Measurements from ENCODE around the gene KRTAP9-3.
"Not testable (repeated sequence)": the region's sequence is repeated elsewhere in the genome, so short reads cannot be mapped to it uniquely, and the experiment has no call there.

KRTAP9-3 gene

GRCh38 chr17:41212524-41213169 lies 19.6 kb upstream of the KRTAP9-3 start:
- H3K9me3 ChIP-seq, result peaks cover 7% of the 10 kb centered on the region; the same call in 1 of the 2 replicates
- no peaks in the 10 kb centered on the region for H3K27me3 ChIP-seq
- H4K20me1 ChIP-seq, result no peaks in the 10 kb centered on the region
- H3K4me3 ChIP-seq, result no peak overlapping the region
- peak overlapping the region; percentile 47; the same call in 1 of the 2 replicates for H3K4me2 ChIP-seq
- H3K27ac ChIP-seq, result no peak overlapping the region
- no peak for TF ChIP-seq Cebpa-rat (IDR thresholded peaks at IDR 0.05)
- peaks cover 15% of the 10 kb centered on the region for H3K4me1 ChIP-seq
- no peak overlapping the region for H3K9ac ChIP-seq
- no peaks in the 10 kb centered on the region for H3K36me3 ChIP-seq

- Histone ChIP-seq H3K27me3 (no peaks in the 10 kb centered on the region), H3K4me2 (no peak overlapping the region), H3K27ac (no peak overlapping the region), H4K20me1 (no peaks in the 10 kb centered on the region), H3K9me3 (peaks cover 7% of the 10 kb centered on the region; the same call in 1 of the 2 replicates), H3K4me1 (peaks cover 15% of the 10 kb centered on the region), H3K36me3 (no peaks in the 10 kb centered on the region), H3K4me3 (no peak overlapping the region), H3K9ac (no peak overlapping the region)
- no peak for TF ChIP-seq Cebpa-rat (IDR thresholded peaks at IDR 0.05)
Observed at GRCh38 chr17:41215681-41216080, 16.6 kb upstream of the KRTAP9-3 start.

- no peaks in the 10 kb centered on the region for H4K20me1 ChIP-seq
- TF ChIP-seq Cebpa-rat (IDR thresholded peaks at IDR 0.05), result no peak
- no peaks in the 10 kb centered on the region for H3K36me3 ChIP-seq
- H3K9ac ChIP-seq, result no peak overlapping the region
- no peak overlapping the region for H3K27ac ChIP-seq
- H3K4me2 ChIP-seq, result no peak overlapping the region
- no peaks in the 10 kb centered on the region for H3K4me1 ChIP-seq
- no peak overlapping the region for H3K4me3 ChIP-seq
- no peaks in the 10 kb centered on the region for H3K27me3 ChIP-seq
- no peaks in the 10 kb centered on the region for H3K9me3 ChIP-seq
Observed at GRCh38 chr17:41223821-41224220, 8.4 kb upstream of the KRTAP9-3 start.

GRCh38 chr17:41226051-41226450 lies 6.2 kb upstream of the KRTAP9-3 start:
- H3K9ac ChIP-seq, result no peak overlapping the region
- H3K4me3 ChIP-seq, result no peak overlapping the region
- no peaks in the 10 kb centered on the region for H3K4me1 ChIP-seq
- no peaks in the 10 kb centered on the region for H3K9me3 ChIP-seq
- H4K20me1 ChIP-seq, result no peaks in the 10 kb centered on the region
- no peaks in the 10 kb centered on the region for H3K36me3 ChIP-seq
- H3K4me2 ChIP-seq, result no peak overlapping the region
- no peak for TF ChIP-seq Cebpa-rat (IDR thresholded peaks at IDR 0.05)
- no peak overlapping the region for H3K27ac ChIP-seq
- H3K27me3 ChIP-seq, result no peaks in the 10 kb centered on the region

- not testable (repeated sequence) for H3K4me2 ChIP-seq, H3K27ac ChIP-seq, H3K9ac ChIP-seq, H3K4me1 ChIP-seq, H3K4me3 ChIP-seq, H3K9me3 ChIP-seq, H4K20me1 ChIP-seq, H3K27me3 ChIP-seq, H3K36me3 ChIP-seq
Observed at GRCh38 chr17:41226598-41227095, 5.6 kb upstream of the KRTAP9-3 start, which contains the start of gene KRTAP9-2. Gene KRTAP9-2, plus strand, starts transcription at chr17:41226648. Its CDS starts 7 bp downstream, at chr17:41226655.

GRCh38 chr17:41230094-41230493 lies 2.2 kb upstream of the KRTAP9-3 start:
- Histone ChIP-seq H3K4me3 (no peak overlapping the region), H4K20me1 (no peaks in the 10 kb centered on the region), H3K4me1 (peaks cover 5% of the 10 kb centered on the region; the same call in 1 of the 2 replicates), H3K27me3 (no peaks in the 10 kb centered on the region), H3K9ac (no peak overlapping the region), H3K27ac (no peak overlapping the region), H3K36me3 (no peaks in the 10 kb centered on the region), H3K4me2 (no peak overlapping the region), H3K9me3 (no peaks in the 10 kb centered on the region)
- TF ChIP-seq Cebpa-rat (IDR thresholded peaks at IDR 0.05), result no peak

- H3K27me3 ChIP-seq, result no peaks in the 10 kb centered on the region
- TF ChIP-seq Cebpa-rat (IDR thresholded peaks at IDR 0.05), result no peak
- H4K20me1 ChIP-seq, result no peaks in the 10 kb centered on the region
- no peak overlapping the region for H3K4me3 ChIP-seq
- H3K4me2 ChIP-seq, result no peak overlapping the region
- H3K27ac ChIP-seq, result no peak overlapping the region
- H3K36me3 ChIP-seq, result no peaks in the 10 kb centered on the region
- H3K9ac ChIP-seq, result no peak overlapping the region
- peaks cover 5% of the 10 kb centered on the region; the same call in 1 of the 2 replicates for H3K4me1 ChIP-seq
- H3K9me3 ChIP-seq, result no peaks in the 10 kb centered on the region
Observed at GRCh38 chr17:41231731-41232130, 518 bp upstream of the KRTAP9-3 start.

GRCh38 chr17:41237116-41237515 lies 4.9 kb downstream of the KRTAP9-3 start:
- H3K4me2 ChIP-seq, result not testable (repeated sequence)

GRCh38 chr17:41237949-41238437 lies 5.7 kb downstream of the KRTAP9-3 start, which contains the start of gene KRTAP9-8:
Gene KRTAP9-8, plus strand, starts transcription at chr17:41237999. Its CDS starts 53 bp downstream, at chr17:41238052.
- not testable (repeated sequence) for H3K36me3 ChIP-seq, H4K20me1 ChIP-seq, H3K9me3 ChIP-seq, H3K4me1 ChIP-seq, H3K4me3 ChIP-seq, H3K4me2 ChIP-seq, H3K27me3 ChIP-seq, H3K27ac ChIP-seq, H3K9ac ChIP-seq

More at GRCh38 chr17:41237116-41237515, 4.9 kb downstream of the KRTAP9-3 start:
- H4K20me1 ChIP-seq, H3K27ac ChIP-seq, H3K36me3 ChIP-seq, H3K9me3 ChIP-seq, H3K4me3 ChIP-seq, H3K4me1 ChIP-seq, H3K9ac ChIP-seq, H3K27me3 ChIP-seq: not testable (repeated sequence)

GRCh38 chr17:41246995-41247787 lies 14.9 kb downstream of the KRTAP9-3 start:
- H3K27ac ChIP-seq, H3K4me3 ChIP-seq: not testable (repeated sequence)

GRCh38 chr17:41249637-41250240 lies 17.5 kb downstream of the KRTAP9-3 start, which contains the start of gene KRTAP9-4:
Gene KRTAP9-4, plus strand, starts transcription at chr17:41249687. Its CDS starts 34 bp downstream, at chr17:41249721.
- not testable (repeated sequence) for H4K20me1 ChIP-seq, H3K4me3 ChIP-seq, H3K9ac ChIP-seq, H3K36me3 ChIP-seq, H3K27ac ChIP-seq, H3K27me3 ChIP-seq, H3K4me1 ChIP-seq, H3K4me2 ChIP-seq, H3K9me3 ChIP-seq

More at GRCh38 chr17:41246995-41247787, 14.9 kb downstream of the KRTAP9-3 start:
- not testable (repeated sequence) for H3K4me1 ChIP-seq, H3K9me3 ChIP-seq, H4K20me1 ChIP-seq, H3K27me3 ChIP-seq, H3K4me2 ChIP-seq, H3K9ac ChIP-seq, H3K36me3 ChIP-seq
